ENCODE measurements around the gene NKX2-3.

Gene NKX2-3

DNA sequence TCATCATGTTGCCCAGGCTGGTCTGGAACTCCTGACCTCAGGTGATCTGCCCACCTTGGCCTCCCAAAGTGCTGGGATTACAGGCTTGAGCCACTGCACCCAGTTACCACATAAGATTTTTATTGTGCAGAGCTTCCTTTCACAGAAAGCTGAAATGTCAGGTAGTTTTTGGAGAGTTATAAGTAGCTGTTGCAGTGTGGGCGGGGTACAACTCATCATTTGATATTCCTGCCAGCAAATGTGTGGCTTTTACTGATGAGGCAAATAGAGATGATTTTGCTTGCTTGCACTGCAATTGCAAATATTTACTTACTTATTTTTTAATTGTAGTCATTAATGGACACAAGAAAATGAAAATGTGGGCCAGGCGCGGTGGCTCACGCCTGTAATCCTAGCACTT lies 32.4 kb downstream of the NKX2-3 start:
- TF ChIP-seq CTCF (conservative IDR thresholded peaks at IDR 0.05; ENCODE audit: low read depth, low read length): no peak
- no peak overlapping the region for H3K4me3 ChIP-seq (ENCODE audit: low read length)
- DNase-seq (ENCODE audit: low read depth): no peak

DNA sequence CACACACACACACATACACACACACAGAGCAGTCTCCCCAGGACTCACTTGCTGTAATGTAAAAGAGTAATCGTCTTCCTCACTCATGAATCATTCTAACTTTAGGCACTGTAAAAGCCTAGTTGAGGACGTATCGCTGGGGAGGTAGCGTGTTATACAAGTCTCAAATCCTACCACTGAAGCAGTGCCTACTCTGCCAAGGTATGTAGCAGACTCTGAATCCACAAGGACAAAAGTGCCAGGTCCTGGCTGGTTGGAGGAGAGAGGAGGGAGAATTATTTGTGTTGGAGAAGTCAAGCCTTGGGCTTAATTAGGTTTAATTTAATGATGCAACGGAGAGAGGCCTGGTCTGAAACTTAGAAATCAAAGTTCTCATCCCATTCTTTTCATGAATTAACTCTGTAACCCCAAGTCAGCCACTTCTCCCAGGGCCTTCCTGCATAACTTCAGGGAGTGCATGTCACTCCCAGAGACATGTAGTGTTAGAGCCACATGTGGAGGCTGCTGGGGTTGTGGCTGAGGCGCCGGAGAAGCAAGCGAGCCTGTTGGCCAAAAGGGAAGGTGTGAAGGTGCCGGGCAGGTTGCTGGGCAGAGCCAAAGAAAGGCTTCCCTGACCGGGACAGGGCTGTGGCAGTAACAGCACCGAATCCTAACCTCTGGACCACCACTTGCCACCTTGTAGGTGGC lies 36.7 kb downstream of the NKX2-3 start:
- no peak for DNase-seq (ENCODE audit: low read depth)
- TF ChIP-seq CTCF (conservative IDR thresholded peaks at IDR 0.05; ENCODE audit: low read depth, low read length): no peak
- no peak overlapping the region for H3K4me3 ChIP-seq (ENCODE audit: low read length)

GRCh38 chr10:99569961-99570360 lies 37.2 kb downstream of the NKX2-3 start:
- DNase-seq (ENCODE audit: low read depth): no peak
- TF ChIP-seq CTCF (conservative IDR thresholded peaks at IDR 0.05; ENCODE audit: low read depth, low read length): no peak
- H3K4me3 ChIP-seq (ENCODE audit: low read length): no peak overlapping the region

DNA sequence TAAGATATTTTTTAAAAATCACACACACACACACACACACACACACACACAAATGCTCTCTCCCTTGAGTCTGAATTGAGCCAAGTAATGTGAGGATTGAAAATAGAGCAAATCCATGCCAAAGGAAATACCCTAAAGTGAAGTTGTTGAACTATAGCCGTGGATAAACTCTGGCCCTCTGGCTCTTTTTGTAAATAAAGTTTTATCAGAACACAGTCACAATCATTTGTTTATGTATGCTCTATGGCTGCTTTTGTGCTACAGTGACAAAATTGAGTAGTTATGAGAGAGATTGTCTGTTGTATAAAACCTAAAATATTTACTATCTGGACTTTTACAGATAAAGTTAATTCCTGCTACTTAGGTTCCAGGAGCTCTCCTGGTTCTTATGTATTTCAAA lies 39.1 kb downstream of the NKX2-3 start:
- no peak for TF ChIP-seq CTCF (conservative IDR thresholded peaks at IDR 0.05; ENCODE audit: low read depth, low read length)
- no peak overlapping the region for H3K4me3 ChIP-seq (ENCODE audit: low read length)
- DNase-seq (ENCODE audit: low read depth): no peak

DNA sequence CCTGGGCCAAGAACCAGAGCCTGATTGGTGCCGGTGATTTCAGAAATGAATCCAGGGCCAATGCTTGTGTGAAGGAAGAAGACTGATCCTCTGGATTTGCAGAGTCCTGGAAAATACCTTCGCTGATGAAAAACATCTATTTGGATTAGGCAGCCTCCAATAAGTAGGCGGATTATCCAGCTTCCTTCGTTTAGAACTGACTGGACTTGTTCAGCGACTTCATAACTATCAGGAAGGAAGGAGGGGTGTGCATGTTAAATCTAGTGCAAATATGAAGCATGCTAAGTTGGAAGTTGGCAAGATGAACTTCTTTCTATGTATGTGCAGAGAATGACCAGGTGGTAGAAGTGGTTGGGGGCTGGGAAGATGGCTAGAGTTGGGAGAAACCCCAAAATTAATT lies 41.0 kb downstream of the NKX2-3 start:
- DNase-seq (ENCODE audit: low read depth): no peak
- H3K4me3 ChIP-seq (ENCODE audit: low read length): no peak overlapping the region
- no peak for TF ChIP-seq CTCF (conservative IDR thresholded peaks at IDR 0.05; ENCODE audit: low read depth, low read length)

- no peak for TF ChIP-seq CTCF (conservative IDR thresholded peaks at IDR 0.05; ENCODE audit: low read depth, low read length)
- no peak overlapping the region for H3K4me3 ChIP-seq (ENCODE audit: low read length)
- no peak for DNase-seq (ENCODE audit: low read depth)
These were observed 47.2 kb downstream of the NKX2-3 start for GRCh38 chr10:99579971-99580370.

DNA sequence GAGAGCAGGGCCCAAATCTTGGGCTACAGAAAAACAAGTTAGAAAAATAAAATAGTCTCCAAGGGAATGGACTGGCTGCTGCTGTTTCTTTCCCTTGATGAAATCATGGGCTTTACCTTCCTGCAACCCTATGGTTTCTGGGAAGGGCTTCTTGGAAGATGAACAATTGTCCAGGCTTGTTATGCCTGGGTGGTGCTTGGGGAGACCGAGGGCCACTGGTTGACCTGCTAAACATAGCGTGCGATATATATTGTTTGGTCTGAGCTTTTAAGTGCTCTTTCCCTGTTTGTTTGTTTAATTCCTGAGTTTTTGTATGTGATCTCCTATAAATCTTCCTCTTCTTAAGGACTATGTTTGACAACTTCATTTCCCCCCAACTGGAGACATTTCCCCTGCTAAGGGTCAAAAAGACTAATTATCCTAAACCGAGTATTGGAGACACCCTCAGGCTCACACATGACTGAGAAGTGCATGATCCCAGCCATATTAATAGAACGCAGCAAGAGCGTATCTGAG lies 49.6 kb downstream of the NKX2-3 start:
- DNase-seq (ENCODE audit: low read depth): no peak
- no peak for TF ChIP-seq CTCF (conservative IDR thresholded peaks at IDR 0.05; ENCODE audit: low read depth, low read length)
- no peak overlapping the region for H3K4me3 ChIP-seq (ENCODE audit: low read length)
